AG04450 (cell line): ENCODE results near the gene SORL1. TPM values are rescaled to one million over a fixed set of nuclear protein-coding genes. Genes with fewer than 3 reads are reported as not detected.
"Not testable (repeated sequence)": the region's sequence is repeated elsewhere in the genome, so short reads cannot be mapped to it uniquely, and the experiment has no call there.

Experiments
- CTCF ChIA-PET: fragments of 300-600, 350-600 bp; formaldehyde crosslinking; extraction: SDS; loops from one replicate; lab custom pipeline; 2022; ENCODE audit warnings: antibody characterized with exemption, inconsistent platforms; lab: Charles Lee
- POLR2A ChIA-PET: fragments of 350-600 bp; formaldehyde crosslinking; extraction: SDS; loops from one replicate; lab custom pipeline; 2021; ENCODE audit warnings: antibody characterized with exemption, inconsistent platforms; lab: Yijun Ruan, JAX
- DNase-seq: peaks from one replicate; pipeline ENCODE4 v3.0.0-alpha.2; 2011; ENCODE audit warnings: low read depth, low spot score
- H3K27ac ChIP-seq: one replicate; pipeline ENCODE4 v1.5.1; 2012; ENCODE audit warnings: low read depth, low read length, control low read depth
- H3K27me3 ChIP-seq: one replicate; pipeline ENCODE4 v1.6.0; 2012; ENCODE audit warnings: low read length; ENCODE audit not compliant: control insufficient read depth, insufficient read depth
- H3K4me3 ChIP-seq: 2 replicates; pipeline ENCODE4 v1.5.1; 2011; ENCODE audit warnings: mild to moderate bottlenecking, low read depth, low read length, control low read depth
- H3K9me3 ChIP-seq: 2 replicates; pipeline ENCODE4 v1.5.1; 2012; ENCODE audit warnings: low read length; ENCODE audit not compliant: control insufficient read depth, insufficient read depth
- polyA plus RNA-seq: library from polyadenylated mRNA; depleted of rRNA; stranded (reverse); fragments of >200 nt; gene quantifications from 2 replicates; pipeline ENCODE4 v1.2.3, GENCODE V29; 2011
- TF ChIP-seq, protein P1 (sequence below): IDR thresholded peaks from 2 replicates; pipeline ENCODE4 v1.5.1; 2011; ENCODE audit warnings: low read depth, low read length, control low read depth, inconsistent platforms

SORL1 gene
- polyA plus RNA-seq, 1 experiment = 5.4 TPM

DNA sequence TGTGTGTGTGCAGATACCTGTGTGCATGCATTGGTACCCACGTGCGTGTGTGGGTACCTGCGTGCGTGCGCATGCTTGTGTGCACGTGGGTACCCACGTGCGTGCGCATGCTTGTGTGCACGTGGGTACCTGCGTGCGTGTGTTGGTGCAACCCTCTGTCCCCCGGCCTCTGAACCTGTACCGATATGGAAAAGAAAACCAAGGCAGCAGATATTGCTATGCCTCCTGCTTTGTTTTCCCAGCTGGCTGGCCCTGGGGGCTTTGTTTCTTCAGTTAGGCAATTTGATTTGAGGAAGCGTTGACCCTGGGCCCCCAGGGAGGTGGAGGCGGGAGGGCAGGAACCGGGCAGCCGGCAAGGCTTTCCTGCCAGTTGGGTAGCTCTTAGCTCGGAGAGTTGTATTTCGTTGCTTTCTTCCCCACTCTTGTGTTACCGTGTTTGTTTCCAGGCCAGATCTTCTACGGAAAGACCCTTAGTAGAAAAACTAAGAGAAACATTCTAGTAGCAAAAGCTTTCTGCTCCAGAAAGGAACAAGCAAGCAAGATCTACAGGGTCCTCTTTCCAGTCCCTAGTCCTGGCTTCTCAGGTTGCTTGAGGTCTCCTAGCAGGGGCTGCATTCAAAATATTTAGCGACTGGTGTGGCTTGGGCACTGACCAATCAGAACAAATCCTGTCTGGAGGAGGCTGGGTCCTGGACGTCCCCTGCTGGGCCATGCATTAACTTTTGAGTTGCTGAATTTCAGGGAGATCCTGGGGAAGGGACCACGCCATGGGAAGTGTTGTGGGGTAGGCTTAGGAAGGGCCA is 27.0 kb downstream of the SORL1 start:
- Histone ChIP-seq H3K4me3 (no peak overlapping the region), H3K27me3 (peaks cover 7% of the 10 kb centered on the region), H3K9me3 (no peaks in the 10 kb centered on the region), H3K27ac (no peak overlapping the region)
- ChIA-PET CTCF (interaction anchor here (0.6 kb wide), 1 partner anchor 100 kb away, joined by 3 read pairs; no protein-coding TSS in a partner anchor), POLR2A (no interaction called here)
- TF ChIP-seq, protein P1, sequence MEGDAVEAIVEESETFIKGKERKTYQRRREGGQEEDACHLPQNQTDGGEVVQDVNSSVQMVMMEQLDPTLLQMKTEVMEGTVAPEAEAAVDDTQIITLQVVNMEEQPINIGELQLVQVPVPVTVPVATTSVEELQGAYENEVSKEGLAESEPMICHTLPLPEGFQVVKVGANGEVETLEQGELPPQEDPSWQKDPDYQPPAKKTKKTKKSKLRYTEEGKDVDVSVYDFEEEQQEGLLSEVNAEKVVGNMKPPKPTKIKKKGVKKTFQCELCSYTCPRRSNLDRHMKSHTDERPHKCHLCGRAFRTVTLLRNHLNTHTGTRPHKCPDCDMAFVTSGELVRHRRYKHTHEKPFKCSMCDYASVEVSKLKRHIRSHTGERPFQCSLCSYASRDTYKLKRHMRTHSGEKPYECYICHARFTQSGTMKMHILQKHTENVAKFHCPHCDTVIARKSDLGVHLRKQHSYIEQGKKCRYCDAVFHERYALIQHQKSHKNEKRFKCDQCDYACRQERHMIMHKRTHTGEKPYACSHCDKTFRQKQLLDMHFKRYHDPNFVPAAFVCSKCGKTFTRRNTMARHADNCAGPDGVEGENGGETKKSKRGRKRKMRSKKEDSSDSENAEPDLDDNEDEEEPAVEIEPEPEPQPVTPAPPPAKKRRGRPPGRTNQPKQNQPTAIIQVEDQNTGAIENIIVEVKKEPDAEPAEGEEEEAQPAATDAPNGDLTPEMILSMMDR = no peak
- DNase-seq = no peak

- Histone ChIP-seq H3K27me3 (peaks cover 7% of the 10 kb centered on the region), H3K27ac (no peak overlapping the region), H3K9me3 (no peaks in the 10 kb centered on the region), H3K4me3 (no peak overlapping the region)
- ChIA-PET CTCF (interaction anchor here (0.6 kb wide), 1 partner anchor 101 kb away, joined by 3 read pairs; no protein-coding TSS in a partner anchor), POLR2A (no interaction called here)
- no peak for DNase-seq
- TF ChIP-seq, protein P1 = no peak
Measured at GRCh38 chr11:121479698-121480238, 27.7 kb downstream of the SORL1 start.

- H3K4me3 ChIP-seq, DNase-seq, H3K27ac ChIP-seq, H3K27me3 ChIP-seq, CTCF ChIA-PET, H3K9me3 ChIP-seq: not testable (repeated sequence)
- POLR2A ChIA-PET = interaction anchor here (0.7 kb wide), 1 partner anchor 1004 kb away, joined by 3 read pairs; no protein-coding TSS in a partner anchor
Measured at GRCh38 chr11:121481484-121482230, 29.5 kb downstream of the SORL1 start.

DNA sequence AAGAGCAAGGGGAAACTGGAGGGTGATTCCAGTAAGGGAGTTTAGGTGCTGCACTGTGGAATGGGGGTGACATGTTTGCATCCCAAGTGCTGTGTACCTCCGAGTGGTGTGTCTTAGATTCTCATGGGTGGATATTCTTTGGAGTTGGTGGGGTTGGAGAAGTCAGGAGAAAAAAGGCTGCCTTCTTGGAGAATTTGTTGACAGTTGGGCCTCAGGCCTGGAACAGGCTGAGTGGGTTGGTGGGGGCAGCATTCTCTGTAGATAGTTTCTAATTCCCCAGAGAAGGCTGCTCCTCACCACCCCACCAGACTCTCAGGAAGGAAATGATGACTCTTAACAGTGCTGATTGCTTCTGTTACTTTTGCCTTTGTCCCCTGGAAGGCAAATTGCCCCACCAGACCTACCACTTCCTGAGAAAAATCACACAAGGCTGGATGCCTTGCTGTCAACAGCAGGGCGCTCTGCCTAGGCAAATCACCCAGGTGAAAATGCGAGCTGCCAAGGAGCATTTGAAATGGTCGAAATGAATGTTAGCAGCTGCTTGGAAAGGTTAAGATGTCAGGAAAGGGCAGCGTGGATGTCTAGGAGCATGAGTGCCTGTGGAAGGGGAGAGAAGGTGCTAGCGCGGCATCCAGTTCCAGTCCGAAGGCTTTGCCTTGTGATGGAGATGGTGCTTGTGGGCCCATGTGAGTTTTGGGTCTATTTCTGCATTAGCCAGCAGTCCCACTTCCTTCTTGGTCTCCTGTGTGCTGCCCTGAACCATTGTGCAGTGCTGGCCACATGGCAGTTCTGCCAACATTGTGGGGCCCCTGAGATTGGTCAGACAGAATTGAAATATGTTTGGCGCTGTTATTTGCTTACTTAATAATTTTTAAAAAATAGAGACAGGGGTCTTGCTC is 30.4 kb downstream of the SORL1 start:
- H3K27ac ChIP-seq = no peak overlapping the region
- ChIA-PET POLR2A (no interaction called here), CTCF (no interaction called here)
- DNase-seq = no peak
- peaks cover 7% of the 10 kb centered on the region for H3K27me3 ChIP-seq
- H3K9me3 ChIP-seq = no peaks in the 10 kb centered on the region
- TF ChIP-seq, protein P1 = no peak
- no peak overlapping the region for H3K4me3 ChIP-seq
